Astrocyte (in vitro differentiated cells and primary cell): ENCODE results near the gene HBA2.

Experiments used
- CTCF ChIP-seq: IDR thresholded peaks from 2 replicates; pipeline ENCODE4 v1.5.1; 2011; ENCODE audit warnings: low read depth, mild to moderate bottlenecking, inconsistent platforms, low read length, moderate library complexity; ENCODE audit not compliant: insufficient read depth
- EZH2 ChIP-seq: IDR thresholded peaks from 2 replicates; pipeline ENCODE4 v1.6.1; 2012; ENCODE audit warnings: mild to moderate bottlenecking, low read length, inconsistent platforms; ENCODE audit not compliant: insufficient read depth

DNA sequence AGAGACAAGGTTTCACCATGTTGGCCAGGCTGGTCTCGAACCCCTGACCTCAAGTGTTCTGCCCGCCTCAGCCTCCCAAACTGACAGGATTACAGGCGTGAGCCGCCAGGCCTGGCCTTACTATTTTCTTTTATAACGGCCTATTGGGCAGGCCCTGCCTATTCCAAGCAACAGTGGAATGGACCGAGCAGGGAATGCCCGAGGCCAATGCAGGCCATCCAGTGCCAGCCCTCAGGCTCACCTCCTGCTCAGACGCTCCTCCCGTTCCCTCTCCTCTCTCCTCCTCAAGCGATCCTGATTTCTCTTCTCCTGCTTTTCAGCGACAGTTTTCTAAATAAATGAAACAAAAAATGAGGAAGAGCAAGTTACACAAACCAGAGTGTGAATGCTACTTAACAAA, 20.0 kb downstream of the HBA2 start:
- TF ChIP-seq CTCF (no peak), EZH2 (no peak)
